ENCODE data around the gene WDR18. TPM values are rescaled to one million over a fixed set of nuclear protein-coding genes. Genes with fewer than 3 reads are reported as not detected.

WDR18 gene
- total and polyA plus RNA-seq, 2 of the 8 experiments (the other 6 are each of a cell fraction or from before 2014, with no cell fraction given): 87.7 to 177 TPM

DNA sequence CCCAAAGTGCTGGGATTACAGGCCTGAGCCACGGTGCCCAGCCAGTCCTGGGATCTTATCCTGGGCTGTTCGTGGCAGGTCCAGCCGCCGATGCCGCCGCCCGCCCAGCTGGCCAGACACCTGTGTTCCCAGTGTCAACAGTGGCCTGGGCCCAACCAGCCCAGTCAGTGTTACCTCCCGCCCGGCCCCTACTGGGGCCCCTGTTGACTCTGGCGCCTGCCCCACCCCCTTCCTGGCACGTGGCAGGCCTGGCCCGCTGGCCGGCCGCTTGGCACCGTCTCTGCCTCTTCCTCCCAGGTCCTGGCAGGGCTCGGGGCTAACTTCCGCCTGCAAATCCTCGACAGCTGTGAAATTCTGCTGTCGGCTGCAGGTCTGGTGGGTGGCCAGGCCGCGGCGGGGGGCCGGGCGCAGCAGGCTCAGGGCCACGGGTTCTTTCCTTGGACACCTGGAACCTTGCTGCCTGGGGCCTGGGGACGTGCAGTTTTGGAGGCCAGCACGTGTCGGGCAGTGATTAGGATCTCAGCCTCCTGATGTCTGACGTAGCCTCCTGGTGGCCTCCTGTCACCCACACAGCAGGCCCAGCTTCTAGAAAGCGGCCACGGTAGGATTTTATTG lies 49.2 kb upstream of the WDR18 start:
- H2BK5ac ChIP-seq (ENCODE audit: low read depth, low read length): 0 out of 2 replicates have a peak overlapping the region, but pooled peaks have one; percentile 44
- H2BK15ac ChIP-seq (ENCODE audit: low read length): no peak overlapping the region
- no peak overlapping the region for H2AK5ac ChIP-seq (ENCODE audit: low read depth, low read length)
- H3K4ac ChIP-seq (replicated peaks; ENCODE audit: insufficient read length, low read depth, low read length): no peak overlapping the region
- no peak overlapping the region for H3K9ac ChIP-seq (replicated peaks in 1 of 4; ENCODE audit: extremely low read depth in 1 of 4, low read depth in 3 of 4, low read length in 3 of 4)
- H3K27ac ChIP-seq (ENCODE audit: low read depth, low read length): no peak overlapping the region
- FAIRE-seq (no peak), DNase-seq (ENCODE audit: low read depth in 1 of 2, low spot score in 2 of 2) (no peak)
- H3K4me2 ChIP-seq (ENCODE audit: insufficient read depth in 1 of 2, low read depth in 2 of 2, low read length in 2 of 2): no peak overlapping the region
- H2BK12ac ChIP-seq (ENCODE audit: low read depth, low read length): no peak overlapping the region
- peaks cover 0 to 64% of the 10 kb centered on the region in 2 experiments; a peak in 3 of 4 replicates for H3K79me2 ChIP-seq (ENCODE audit: control insufficient read depth in 1 of 2, insufficient read depth in 2 of 2, low read length in 2 of 2)
- H3K18ac ChIP-seq (ENCODE audit: extremely low read depth, low read length): no peak overlapping the region
- H3K56ac ChIP-seq (replicated peaks; ENCODE audit: insufficient read length, low read depth, low read length): no peak overlapping the region
- no peak overlapping the region for H4K5ac ChIP-seq (ENCODE audit: insufficient read length, low read depth, low read length)
- no peak for TF ChIP-seq FOSL1 (IDR thresholded peaks at IDR 0.05; ENCODE audit: insufficient read depth, low read depth, low read length)
- TF ChIP-seq, protein P1, sequence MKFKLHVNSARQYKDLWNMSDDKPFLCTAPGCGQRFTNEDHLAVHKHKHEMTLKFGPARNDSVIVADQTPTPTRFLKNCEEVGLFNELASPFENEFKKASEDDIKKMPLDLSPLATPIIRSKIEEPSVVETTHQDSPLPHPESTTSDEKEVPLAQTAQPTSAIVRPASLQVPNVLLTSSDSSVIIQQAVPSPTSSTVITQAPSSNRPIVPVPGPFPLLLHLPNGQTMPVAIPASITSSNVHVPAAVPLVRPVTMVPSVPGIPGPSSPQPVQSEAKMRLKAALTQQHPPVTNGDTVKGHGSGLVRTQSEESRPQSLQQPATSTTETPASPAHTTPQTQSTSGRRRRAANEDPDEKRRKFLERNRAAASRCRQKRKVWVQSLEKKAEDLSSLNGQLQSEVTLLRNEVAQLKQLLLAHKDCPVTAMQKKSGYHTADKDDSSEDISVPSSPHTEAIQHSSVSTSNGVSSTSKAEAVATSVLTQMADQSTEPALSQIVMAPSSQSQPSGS (IDR thresholded peaks at IDR 0.05; ENCODE audit: low read length): no peak
- no peak for TF ChIP-seq YY1 (IDR thresholded peaks at IDR 0.05; ENCODE audit: low read depth, low read length)
- TF ChIP-seq, protein P2, sequence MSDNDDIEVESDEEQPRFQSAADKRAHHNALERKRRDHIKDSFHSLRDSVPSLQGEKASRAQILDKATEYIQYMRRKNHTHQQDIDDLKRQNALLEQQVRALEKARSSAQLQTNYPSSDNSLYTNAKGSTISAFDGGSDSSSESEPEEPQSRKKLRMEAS (IDR thresholded peaks at IDR 0.05): no peak
- TF ChIP-seq JUN (IDR thresholded peaks at IDR 0.05; ENCODE audit: low read depth, low read length): no peak
- TF ChIP-seq SIN3A (conservative IDR thresholded peaks at IDR 0.05 in 1 of 2, IDR thresholded peaks at IDR 0.05 in 1 of 2; ENCODE audit: low read depth in 1 of 2, low read length in 2 of 2): no peak
- TF ChIP-seq SP1 (IDR thresholded peaks at IDR 0.05; ENCODE audit: low read depth, low read length): no peak
- TF ChIP-seq JUND (IDR thresholded peaks at IDR 0.05; ENCODE audit: low read length): no peak
- no peak for TF ChIP-seq POLR2A (IDR thresholded peaks at IDR 0.05; ENCODE audit: control extremely low read depth in 1 of 2, low read depth in 2 of 2, low read length in 2 of 2)
- no peaks in the 10 kb centered on the region for H3K27me3 ChIP-seq (replicated peaks in 1 of 4; ENCODE audit: control insufficient read depth in 3 of 4, extremely low read depth in 1 of 4, insufficient read depth in 3 of 4, low read length in 3 of 4)
- H4K20me1 ChIP-seq (replicated peaks in 1 of 2; ENCODE audit: control insufficient read depth in 1 of 2, insufficient read depth in 2 of 2, low read length in 2 of 2): peaks cover 3 to 25% of the 10 kb centered on the region in 2 experiments
- peak overlapping the region; percentile 79; the same call in 1 of the 2 replicates for H4K8ac ChIP-seq (ENCODE audit: extremely low read depth, insufficient read depth, low read length)
- H4K91ac ChIP-seq (replicated peaks; ENCODE audit: insufficient read length, low read length): no peak overlapping the region
- H3K9me3 ChIP-seq (ENCODE audit: insufficient read depth in 2 of 2, low read depth in 1 of 2, low read length in 1 of 2): no peaks in the 10 kb centered on the region
- no peak overlapping the region for H2AFZ ChIP-seq (ENCODE audit: low read length)
- no peak overlapping the region for H3K23ac ChIP-seq (ENCODE audit: insufficient read length)
- 93% methylated on average over 22 of the region's 31 CpGs; no CpG with 5 or more reads in 1 of the 2 experiments for WGBS, 2 experiments (ENCODE audit: extremely low coverage in 1 of 2, insufficient coverage in 1 of 2, insufficient read length in 1 of 2, insufficient replicate concordance in 2 of 2, low coverage in 1 of 2, low lambda C conversion rate in 2 of 2, missing lambda C conversion rate in 1 of 2)
- peaks cover 3 to 13% (median 11%) of the 10 kb centered on the region in 4 experiments; a peak in 7 of 8 replicates for H3K36me3 ChIP-seq (ENCODE audit: control insufficient read depth in 2 of 4, insufficient read depth in 4 of 4, low read length in 3 of 4)
- ChIA-PET POLR2A (ENCODE audit: partially characterized antibody) (interaction anchor here (0.8 to 2.6 kb wide), 4 partner anchors 9 to 92 kb away, joined by 3 to 9 read pairs (median 3); partner anchors contain the start of gene CNN2), CTCF (ENCODE audit: partially characterized antibody) (interaction anchor here (0.5 to 2.5 kb wide), 5 partner anchors 12 to 81 kb away, joined by 3 to 11 read pairs (median 4); no protein-coding TSS in a partner anchor)
- peaks cover 11% of the 10 kb centered on the region for H3K79me1 ChIP-seq (ENCODE audit: low read depth, low read length)
- peaks cover 0 to 16% (median 4%) of the 10 kb centered on the region in 4 experiments; a peak in 4 of 7 replicates for H3K4me1 ChIP-seq (replicated peaks in 1 of 4; ENCODE audit: control insufficient read depth in 3 of 4, insufficient read depth in 4 of 4, low read length in 3 of 4)
- H3K23me2 ChIP-seq (ENCODE audit: low read depth, low read length): no peaks in the 10 kb centered on the region
- no peak overlapping the region for H3K4me3 ChIP-seq (ENCODE audit: extremely low read depth in 1 of 4, insufficient read depth in 2 of 4, low read depth in 3 of 4, low read length in 4 of 4)
- no peak overlapping the region for H3K14ac ChIP-seq (ENCODE audit: insufficient read length)
- no peak overlapping the region for H2BK20ac ChIP-seq (ENCODE audit: low read length)
- H2BK120ac ChIP-seq (replicated peaks; ENCODE audit: low read depth, low read length): no peak overlapping the region

Measured in H1 (cell line).